Gastrocnemius medialis (tissue), 4 donors: ENCODE results near the gene POLG.

Experiments
- CTCF ChIP-seq, 5 experiments: fragments of 450-650 bp in 3 of 5; fragments of 200-600 bp in 2 of 5; sonication (generic) in 2 of 5; IDR thresholded peaks in 4 of 5; conservative IDR thresholded peaks in 1 of 5; 1 replicate in 4 of 5; 2 replicates in 1 of 5; pipeline ENCODE4 v1.5.1; 2016 to 2019; ENCODE audit warnings: antibody characterized with exemption in 5 of 5, mild to moderate bottlenecking in 3 of 5, moderate library complexity in 3 of 5
- POLR2A ChIP-seq, 2 donors: fragments of 450-650 bp; IDR thresholded peaks; one replicate each; pipeline ENCODE4 v1.6.1; 2017; ENCODE audit warnings: antibody characterized with exemption in 2 of 2, mild to moderate bottlenecking in 2 of 2, moderate library complexity in 2 of 2

GRCh38 chr15:89283201-89283600, 51.4 kb downstream of the POLG start:
- TF ChIP-seq CTCF (IDR thresholded peaks at IDR 0.05 in 4 of 5, conservative IDR thresholded peaks at IDR 0.05 in 1 of 5) (no peak), POLR2A (IDR thresholded peaks at IDR 0.05) (no peak)
